Neural progenitor cell (in vitro differentiated cells): Measurements from ENCODE around the gene HSPG2.

ENCODE experiments used
- EZH2 ChIP-seq: fragments of 200-600 bp; sonication (generic); IDR thresholded peaks from 2 replicates; pipeline ENCODE4 v1.6.1; 2017; ENCODE audit warnings: antibody characterized with exemption, mild to moderate bottlenecking, moderate library complexity
- EZH2phosphoT487 ChIP-seq: fragments of 200-600 bp; sonication (generic); IDR thresholded peaks from 2 replicates; pipeline ENCODE4 v1.6.1; 2017; ENCODE audit warnings: antibody characterized with exemption
- TF ChIP-seq, protein P1 (sequence below): fragments of 200-600 bp; sonication (generic); IDR thresholded peaks from 2 replicates; pipeline ENCODE4 v1.5.1; 2017; ENCODE audit warnings: antibody characterized with exemption, mild to moderate bottlenecking

DNA sequence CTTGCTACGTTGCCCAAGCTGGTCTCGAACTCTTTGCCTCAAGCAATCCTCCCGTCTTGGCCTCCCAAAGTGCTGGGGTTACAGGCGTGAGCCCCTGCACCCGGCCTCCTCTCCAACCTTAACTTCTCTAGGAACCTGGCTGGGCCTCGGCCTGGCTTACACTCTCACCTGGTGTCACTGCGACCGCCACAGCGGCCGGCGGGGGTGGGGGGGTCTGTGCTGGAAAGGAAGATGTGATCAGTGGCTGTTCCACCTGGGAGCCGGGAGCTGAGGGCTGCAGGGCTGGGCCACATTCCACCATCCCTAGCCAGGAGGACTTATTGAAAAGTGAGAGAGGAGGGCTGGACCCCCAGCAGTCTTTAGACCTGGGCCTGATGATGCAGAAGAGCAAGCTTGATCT lies 48.6 kb downstream of the HSPG2 start:
- TF ChIP-seq, protein P1, sequence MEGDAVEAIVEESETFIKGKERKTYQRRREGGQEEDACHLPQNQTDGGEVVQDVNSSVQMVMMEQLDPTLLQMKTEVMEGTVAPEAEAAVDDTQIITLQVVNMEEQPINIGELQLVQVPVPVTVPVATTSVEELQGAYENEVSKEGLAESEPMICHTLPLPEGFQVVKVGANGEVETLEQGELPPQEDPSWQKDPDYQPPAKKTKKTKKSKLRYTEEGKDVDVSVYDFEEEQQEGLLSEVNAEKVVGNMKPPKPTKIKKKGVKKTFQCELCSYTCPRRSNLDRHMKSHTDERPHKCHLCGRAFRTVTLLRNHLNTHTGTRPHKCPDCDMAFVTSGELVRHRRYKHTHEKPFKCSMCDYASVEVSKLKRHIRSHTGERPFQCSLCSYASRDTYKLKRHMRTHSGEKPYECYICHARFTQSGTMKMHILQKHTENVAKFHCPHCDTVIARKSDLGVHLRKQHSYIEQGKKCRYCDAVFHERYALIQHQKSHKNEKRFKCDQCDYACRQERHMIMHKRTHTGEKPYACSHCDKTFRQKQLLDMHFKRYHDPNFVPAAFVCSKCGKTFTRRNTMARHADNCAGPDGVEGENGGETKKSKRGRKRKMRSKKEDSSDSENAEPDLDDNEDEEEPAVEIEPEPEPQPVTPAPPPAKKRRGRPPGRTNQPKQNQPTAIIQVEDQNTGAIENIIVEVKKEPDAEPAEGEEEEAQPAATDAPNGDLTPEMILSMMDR = no peak
- TF ChIP-seq EZH2 (no peak), EZH2phosphoT487 (no peak)
